Testis (tissue), 2 donors: Measurements from ENCODE around the gene TBC1D30.
"Not testable (repeated sequence)": the region's sequence is repeated elsewhere in the genome, so short reads cannot be mapped to it uniquely, and the experiment has no call there.

Experiments used
- CTCF ChIP-seq, 3 experiments: fragments of 450-650 bp in 2 of 3; fragments of 200-600 bp in 1 of 3; sonication (generic) in 1 of 3; IDR thresholded peaks; one replicate each; pipeline ENCODE4 v1.5.1; 2016 to 2019; ENCODE audit warnings: antibody characterized with exemption in 3 of 3, mild to moderate bottlenecking in 2 of 3, moderate library complexity in 1 of 3
- POLR2A ChIP-seq: fragments of 450-650 bp; IDR thresholded peaks from one replicate; pipeline ENCODE4 v1.6.1; 2017; ENCODE audit warnings: antibody characterized with exemption, mild to moderate bottlenecking, moderate library complexity

- TF ChIP-seq CTCF (IDR thresholded peaks at IDR 0.05); POLR2A: not testable (repeated sequence)
Observed at GRCh38 chr12:64848409-64848808, 24.0 kb downstream of the TBC1D30 start.
